Osteocyte (in vitro differentiated cells): Measurements from ENCODE around the gene FUOM. TPM values are rescaled to one million over a fixed set of nuclear protein-coding genes. Genes with fewer than 3 reads are reported as not detected.
"Not testable (repeated sequence)": the region's sequence is repeated elsewhere in the genome, so short reads cannot be mapped to it uniquely, and the experiment has no call there.

Experiments
- DNase-seq: peaks from one replicate; pipeline ENCODE4 v3.0.0; 2021; ENCODE audit warnings: mixed read lengths; ENCODE audit not compliant: unreplicated experiment; ENCODE audit errors: extremely low spot score
- H3K27ac Mint-ChIP-seq: one replicate; pipeline ENCODE4 v1.8.0; 2021; ENCODE audit warnings: mild to moderate bottlenecking, mixed read lengths; ENCODE audit not compliant: unreplicated experiment
- H3K27me3 Mint-ChIP-seq: one replicate; pipeline ENCODE4 v1.8.0; 2021; ENCODE audit warnings: mixed read lengths; ENCODE audit not compliant: unreplicated experiment
- H3K36me3 Mint-ChIP-seq: one replicate; pipeline ENCODE4 v1.8.0; 2021; ENCODE audit warnings: mixed read lengths; ENCODE audit not compliant: unreplicated experiment
- H3K4me1 Mint-ChIP-seq: one replicate; pipeline ENCODE4 v1.8.0; 2021; ENCODE audit warnings: mixed read lengths; ENCODE audit not compliant: unreplicated experiment
- H3K4me3 Mint-ChIP-seq: one replicate; pipeline ENCODE4 v1.8.0; 2021; ENCODE audit warnings: mild to moderate bottlenecking, moderate library complexity, mixed read lengths; ENCODE audit not compliant: unreplicated experiment
- H3K9me3 Mint-ChIP-seq: one replicate; pipeline ENCODE4 v1.8.0; 2021; ENCODE audit warnings: mixed read lengths; ENCODE audit not compliant: unreplicated experiment
- CTCF ChIP-seq: fragments of 200-600 bp; sonication (generic); IDR thresholded peaks from 2 replicates; pipeline ENCODE4 v1.5.0; 2021; ENCODE audit warnings: antibody characterized with exemption, mild to moderate bottlenecking, moderate library complexity
- total RNA-seq: library from RNA; stranded (reverse); gene quantifications from 2 replicates; pipeline ENCODE4 v1.2.1, GENCODE V29; 2021

The FUOM gene
- total RNA-seq, 1 donor from 2014 or later, result 24.0 TPM

GRCh38 chr10:133325440-133326222 lies 32.2 kb downstream of the FUOM start:
- H3K4me1 Mint-ChIP-seq, result peaks cover 45% of the 10 kb centered on the region
- peak overlapping the region; percentile 77 for H3K4me3 Mint-ChIP-seq
- H3K9me3 Mint-ChIP-seq, result no peaks in the 10 kb centered on the region
- DNase-seq, result peak; percentile 85
- no peak for TF ChIP-seq CTCF
- H3K27ac Mint-ChIP-seq, result peak overlapping the region; percentile 79
- no peaks in the 10 kb centered on the region for H3K36me3 Mint-ChIP-seq
- H3K27me3 Mint-ChIP-seq, result no peaks in the 10 kb centered on the region

- H3K27ac Mint-ChIP-seq, result no peak overlapping the region
- no peaks in the 10 kb centered on the region for H3K27me3 Mint-ChIP-seq
These were observed 33.0 kb downstream of the FUOM start for GRCh38 chr10:133324857-133325260.

GRCh38 chr10:133324198-133324792 lies 33.5 kb downstream of the FUOM start:
- no peaks in the 10 kb centered on the region for H3K9me3 Mint-ChIP-seq
- H3K4me3 Mint-ChIP-seq, result peak overlapping the region; percentile 38
- TF ChIP-seq CTCF, result no peak
- H3K27ac Mint-ChIP-seq, result no peak overlapping the region
- no peaks in the 10 kb centered on the region for H3K27me3 Mint-ChIP-seq
- DNase-seq, result peak; percentile 92
- peaks cover 37% of the 10 kb centered on the region for H3K4me1 Mint-ChIP-seq
- no peaks in the 10 kb centered on the region for H3K36me3 Mint-ChIP-seq

More at GRCh38 chr10:133324857-133325260, 33.0 kb downstream of the FUOM start:
- no peak for TF ChIP-seq CTCF
- H3K9me3 Mint-ChIP-seq, result no peaks in the 10 kb centered on the region
- DNase-seq, result no peak
- peak overlapping the region; percentile 52 for H3K4me3 Mint-ChIP-seq
- peaks cover 42% of the 10 kb centered on the region for H3K4me1 Mint-ChIP-seq
- H3K36me3 Mint-ChIP-seq, result no peaks in the 10 kb centered on the region

GRCh38 chr10:133322064-133322709 lies 35.6 kb downstream of the FUOM start:
- H3K36me3 Mint-ChIP-seq, result not testable (repeated sequence)

GRCh38 chr10:133320852-133321422 lies 36.9 kb downstream of the FUOM start:
- not testable (repeated sequence) for H3K36me3 Mint-ChIP-seq, H3K9me3 Mint-ChIP-seq, H3K27ac Mint-ChIP-seq, H3K4me3 Mint-ChIP-seq, DNase-seq, H3K27me3 Mint-ChIP-seq
- peaks cover 14% of the 10 kb centered on the region for H3K4me1 Mint-ChIP-seq

More at GRCh38 chr10:133322064-133322709, 35.6 kb downstream of the FUOM start:
- not testable (repeated sequence) for H3K9me3 Mint-ChIP-seq, DNase-seq, H3K27me3 Mint-ChIP-seq, H3K4me3 Mint-ChIP-seq, H3K27ac Mint-ChIP-seq
- H3K4me1 Mint-ChIP-seq, result peaks cover 24% of the 10 kb centered on the region
